Neural cell (in vitro differentiated cells): ENCODE results near the gene E4F1. TPM values are rescaled to one million over a fixed set of nuclear protein-coding genes. Genes with fewer than 3 reads are reported as not detected.
A peak's percentile ranks its signal among the peaks of the same experiment; 100 is the strongest.

Experiments
- H2AFZ ChIP-seq: fragments of 200-600, 300-800 bp; sonication (generic), shearing (Covaris generic); 2 replicates; pipeline ENCODE4 v1.6.0; 2014; ENCODE audit warnings: low read depth, mild to moderate bottlenecking, antibody characterized with exemption, low read length, moderate library complexity
- H3F3A ChIP-seq: fragments of 200-600 bp; shearing (Covaris generic); 2 replicates; pipeline ENCODE4 v1.6.1; 2016; ENCODE audit warnings: mild to moderate bottlenecking, moderate library complexity, mixed read lengths, antibody characterized with exemption, low read length; ENCODE audit not compliant: insufficient read depth, poor library complexity, severe bottlenecking
- H3K27ac ChIP-seq: fragments of 200-600, 300-800 bp; sonication (generic), shearing (Covaris generic); 2 replicates; pipeline ENCODE4 v1.5.1; 2014; ENCODE audit warnings: mild to moderate bottlenecking, low read length, moderate library complexity
- H3K27me3 ChIP-seq: fragments of 300-800, 200-600 bp; sonication (generic), shearing (Covaris generic); 2 replicates; pipeline ENCODE4 v1.6.0; 2014; ENCODE audit warnings: mild to moderate bottlenecking, low read depth, low read length, moderate library complexity; ENCODE audit not compliant: insufficient read depth
- H3K36me3 ChIP-seq: fragments of 300-800, 200-600 bp; sonication (generic), shearing (Covaris generic); 2 replicates; pipeline ENCODE4 v1.5.1; 2014; ENCODE audit warnings: mild to moderate bottlenecking, antibody characterized with exemption, low read length, moderate library complexity; ENCODE audit not compliant: insufficient read depth
- H3K4me2 ChIP-seq: fragments of 300-800, 200-600 bp; sonication (generic), shearing (Covaris generic); 2 replicates; pipeline ENCODE4 v1.6.0; 2014; ENCODE audit warnings: mild to moderate bottlenecking, low read length
- H3K4me3 ChIP-seq: fragments of 300-800, 200-600 bp; sonication (generic), shearing (Covaris generic); 2 replicates; pipeline ENCODE4 v1.5.1; 2014; ENCODE audit warnings: mild to moderate bottlenecking, low read length, moderate library complexity
- H3K79me2 ChIP-seq: fragments of 200-600 bp; shearing (Covaris generic); replicated peaks from 2 replicates; pipeline ENCODE4 v1.6.0; 2014; ENCODE audit warnings: mild to moderate bottlenecking, low read length, moderate library complexity; ENCODE audit not compliant: insufficient read depth
- H3K9ac ChIP-seq: fragments of 300-800, 200-600 bp; sonication (generic), shearing (Covaris generic); 2 replicates; pipeline ENCODE4 v1.6.1; 2016; ENCODE audit warnings: mild to moderate bottlenecking, low read length, mixed read lengths
- H3K9me2 ChIP-seq: fragments of 200-600 bp; shearing (Covaris generic); 2 replicates; pipeline ENCODE4 v1.6.1; 2016; ENCODE audit warnings: mild to moderate bottlenecking, low read length, mixed read lengths; ENCODE audit not compliant: insufficient read depth
- H3K9me3 ChIP-seq: fragments of 200-600, 300-800 bp; sonication (generic), shearing (Covaris generic); 2 replicates; pipeline ENCODE4 v1.6.1; 2016; ENCODE audit warnings: mild to moderate bottlenecking, mixed run types, low read length, moderate library complexity, mixed read lengths
- H4K20me1 ChIP-seq: fragments of 200-600 bp; shearing (Covaris generic); 2 replicates; pipeline ENCODE4 v1.6.1; 2016; ENCODE audit warnings: mild to moderate bottlenecking, mixed run types; ENCODE audit not compliant: insufficient read depth
- CTCF ChIP-seq: fragments of 450-650 bp; IDR thresholded peaks from 2 replicates; pipeline ENCODE4 v1.5.1; 2014; ENCODE audit warnings: antibody characterized with exemption, mild to moderate bottlenecking, moderate library complexity; ENCODE audit not compliant: poor library complexity, severe bottlenecking
- EP300 ChIP-seq: fragments of 450-650 bp; conservative IDR thresholded peaks from 2 replicates; pipeline ENCODE4 v1.6.1; 2014; ENCODE audit warnings: antibody characterized with exemption, mild to moderate bottlenecking, moderate library complexity; ENCODE audit not compliant: poor library complexity, severe bottlenecking
- EZH2 ChIP-seq: fragments of 200-600, 300-800 bp; shearing (Covaris generic), sonication (generic); IDR thresholded peaks from 2 replicates; pipeline ENCODE4 v1.6.1; 2014; ENCODE audit warnings: antibody characterized with exemption, low read length, borderline replicate concordance, mild to moderate bottlenecking; ENCODE audit not compliant: insufficient read depth, poor library complexity, severe bottlenecking
- MXI1 ChIP-seq: fragments of 450-650 bp; conservative IDR thresholded peaks from 2 replicates; pipeline ENCODE4 v1.6.1; 2014; ENCODE audit warnings: antibody characterized with exemption, mild to moderate bottlenecking; ENCODE audit not compliant: poor library complexity, severe bottlenecking
- POLR2AphosphoS5 ChIP-seq: IDR thresholded peaks from 2 replicates; pipeline ENCODE4 v1.6.1; 2012
- RAD21 ChIP-seq: fragments of 450-650 bp; conservative IDR thresholded peaks from 2 replicates; pipeline ENCODE4 v1.6.1; 2014; ENCODE audit warnings: antibody characterized with exemption, mild to moderate bottlenecking, moderate library complexity
- SMC3 ChIP-seq: fragments of 450-650 bp; conservative IDR thresholded peaks from 2 replicates; pipeline ENCODE4 v1.6.1; 2014; ENCODE audit warnings: antibody characterized with exemption, mild to moderate bottlenecking, moderate library complexity; ENCODE audit not compliant: poor library complexity
- TAF1 ChIP-seq: IDR thresholded peaks from 2 replicates; pipeline ENCODE4 v1.6.1; 2012; ENCODE audit warnings: low read depth
- polyA plus RNA-seq: library from polyadenylated mRNA; depleted of rRNA; stranded (reverse); fragments of >200 nt; gene quantifications from 2 replicates; pipeline ENCODE4 v1.2.3, GENCODE V29; 2014
- TF ChIP-seq, protein P1 (sequence below): IDR thresholded peaks from 2 replicates; pipeline ENCODE4 v1.6.1; 2012; ENCODE audit warnings: borderline replicate concordance

Gene E4F1
- polyA plus RNA-seq, 1 donor from 2014 or later = 64.9 TPM

- Histone ChIP-seq H3K27ac (peak within 1 kb of the TSS; percentile 47), H4K20me1 (no peaks in the 10 kb centered on the region), H3F3A (no peaks in the 10 kb centered on the region), H3K9ac (peak within 1 kb of the TSS; percentile 59), H2AFZ (peak within 1 kb of the TSS; percentile 21), H3K79me2 (peaks cover 4% of the 10 kb centered on the region), H3K36me3 (no peaks in the 10 kb centered on the region), H3K4me2 (no peak within 1 kb of the TSS), H3K9me3 (no peaks in the 10 kb centered on the region), H3K9me2 (no peaks in the 10 kb centered on the region), H3K4me3 (peak within 1 kb of the TSS; percentile 64), H3K27me3 (no peaks in the 10 kb centered on the region)
- TF ChIP-seq, protein P1, sequence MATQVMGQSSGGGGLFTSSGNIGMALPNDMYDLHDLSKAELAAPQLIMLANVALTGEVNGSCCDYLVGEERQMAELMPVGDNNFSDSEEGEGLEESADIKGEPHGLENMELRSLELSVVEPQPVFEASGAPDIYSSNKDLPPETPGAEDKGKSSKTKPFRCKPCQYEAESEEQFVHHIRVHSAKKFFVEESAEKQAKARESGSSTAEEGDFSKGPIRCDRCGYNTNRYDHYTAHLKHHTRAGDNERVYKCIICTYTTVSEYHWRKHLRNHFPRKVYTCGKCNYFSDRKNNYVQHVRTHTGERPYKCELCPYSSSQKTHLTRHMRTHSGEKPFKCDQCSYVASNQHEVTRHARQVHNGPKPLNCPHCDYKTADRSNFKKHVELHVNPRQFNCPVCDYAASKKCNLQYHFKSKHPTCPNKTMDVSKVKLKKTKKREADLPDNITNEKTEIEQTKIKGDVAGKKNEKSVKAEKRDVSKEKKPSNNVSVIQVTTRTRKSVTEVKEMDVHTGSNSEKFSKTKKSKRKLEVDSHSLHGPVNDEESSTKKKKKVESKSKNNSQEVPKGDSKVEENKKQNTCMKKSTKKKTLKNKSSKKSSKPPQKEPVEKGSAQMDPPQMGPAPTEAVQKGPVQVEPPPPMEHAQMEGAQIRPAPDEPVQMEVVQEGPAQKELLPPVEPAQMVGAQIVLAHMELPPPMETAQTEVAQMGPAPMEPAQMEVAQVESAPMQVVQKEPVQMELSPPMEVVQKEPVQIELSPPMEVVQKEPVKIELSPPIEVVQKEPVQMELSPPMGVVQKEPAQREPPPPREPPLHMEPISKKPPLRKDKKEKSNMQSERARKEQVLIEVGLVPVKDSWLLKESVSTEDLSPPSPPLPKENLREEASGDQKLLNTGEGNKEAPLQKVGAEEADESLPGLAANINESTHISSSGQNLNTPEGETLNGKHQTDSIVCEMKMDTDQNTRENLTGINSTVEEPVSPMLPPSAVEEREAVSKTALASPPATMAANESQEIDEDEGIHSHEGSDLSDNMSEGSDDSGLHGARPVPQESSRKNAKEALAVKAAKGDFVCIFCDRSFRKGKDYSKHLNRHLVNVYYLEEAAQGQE = peak; percentile 53
- peak; percentile 45 for TF ChIP-seq POLR2AphosphoS5
- TF ChIP-seq EP300 = no peak
- peak; percentile 55 for TF ChIP-seq MXI1
- TF ChIP-seq SMC3 = no peak
- no peak for TF ChIP-seq EZH2
- TF ChIP-seq TAF1 = no peak
- TF ChIP-seq RAD21 = peak; percentile 72
- peak; percentile 69 for TF ChIP-seq CTCF
These were observed 28.1 kb downstream of the E4F1 start, which contains the start of gene ECI1 for GRCh38 chr16:2251296-2252111. Gene ECI1 (minus strand): TSS chr16:2251587. CDS start chr16:2251566, 21 bp downstream.

GRCh38 chr16:2252806-2253148 lies 29.4 kb downstream of the E4F1 start:
- Histone ChIP-seq H3K9me2 (no peaks in the 10 kb centered on the region), H3K9ac (no peak overlapping the region), H4K20me1 (no peaks in the 10 kb centered on the region), H3K4me3 (no peak overlapping the region), H2AFZ (no peak overlapping the region), H3K27me3 (no peaks in the 10 kb centered on the region), H3K4me2 (no peak overlapping the region), H3K27ac (no peak overlapping the region), H3K36me3 (no peaks in the 10 kb centered on the region), H3K9me3 (no peaks in the 10 kb centered on the region), H3K79me2 (peaks cover 4% of the 10 kb centered on the region), H3F3A (no peaks in the 10 kb centered on the region)
- TF ChIP-seq, protein P1 = no peak
- TF ChIP-seq EZH2 = no peak
- no peak for TF ChIP-seq SMC3
- TF ChIP-seq EP300 = no peak
- TF ChIP-seq MXI1 = no peak
- no peak for TF ChIP-seq POLR2AphosphoS5
